Activated CD4-positive, alpha-beta memory T cell treated with anti-CD3 and anti-CD28 coated beads, Interleukin-2, amount 10 ng/mL, durations not matched to agents 7 days and 5 days (primary cell): Measurements from ENCODE around the gene KIF18B. TPM values are rescaled to one million over a fixed set of nuclear protein-coding genes. Genes with fewer than 3 reads are reported as not detected.
"Not testable (repeated sequence)": the region's sequence is repeated elsewhere in the genome, so short reads cannot be mapped to it uniquely, and the experiment has no call there.

Experiments
- CTCF ChIA-PET: fragments of 350-600 bp; sonication (Branson Sonifier 250); formaldehyde crosslinking; loops from one replicate; lab custom pipeline; 2021; ENCODE audit warnings: antibody characterized with exemption, inconsistent platforms; lab: Charles Lee
- POLR2A ChIA-PET: fragments of 350-600 bp; sonication (Branson Sonifier 250); formaldehyde crosslinking; loops from one replicate; lab custom pipeline; 2021; ENCODE audit warnings: antibody characterized with exemption; lab: Charles Lee
- DNase-seq: peaks from one replicate; pipeline ENCODE4 v3.0.0-alpha.2; 2020
- H3K27ac Mint-ChIP-seq: one replicate; pipeline ENCODE4 v1.8.0; 2021; ENCODE audit warnings: mild to moderate bottlenecking, mixed read lengths
- H3K27me3 Mint-ChIP-seq: one replicate; pipeline ENCODE4 v1.8.0; 2021; ENCODE audit warnings: mixed read lengths
- H3K36me3 Mint-ChIP-seq: one replicate; pipeline ENCODE4 v1.8.0; 2021; ENCODE audit warnings: low read depth, mixed read lengths
- H3K4me1 Mint-ChIP-seq: one replicate; pipeline ENCODE4 v1.8.0; 2021; ENCODE audit warnings: mixed read lengths
- H3K4me3 Mint-ChIP-seq: one replicate; pipeline ENCODE4 v1.8.0; 2021; ENCODE audit warnings: mild to moderate bottlenecking, mixed read lengths
- H3K9me3 Mint-ChIP-seq: one replicate; pipeline ENCODE4 v1.8.0; 2021; ENCODE audit warnings: mixed read lengths
- total RNA-seq, 2 experiments: library from RNA; stranded (reverse); gene quantifications; one replicate each; pipeline ENCODE4 v1.2.3, GENCODE V29; 2021

Gene KIF18B
- total RNA-seq, 2 experiments from 2014 or later = 66.9 to 67.9 TPM

DNA sequence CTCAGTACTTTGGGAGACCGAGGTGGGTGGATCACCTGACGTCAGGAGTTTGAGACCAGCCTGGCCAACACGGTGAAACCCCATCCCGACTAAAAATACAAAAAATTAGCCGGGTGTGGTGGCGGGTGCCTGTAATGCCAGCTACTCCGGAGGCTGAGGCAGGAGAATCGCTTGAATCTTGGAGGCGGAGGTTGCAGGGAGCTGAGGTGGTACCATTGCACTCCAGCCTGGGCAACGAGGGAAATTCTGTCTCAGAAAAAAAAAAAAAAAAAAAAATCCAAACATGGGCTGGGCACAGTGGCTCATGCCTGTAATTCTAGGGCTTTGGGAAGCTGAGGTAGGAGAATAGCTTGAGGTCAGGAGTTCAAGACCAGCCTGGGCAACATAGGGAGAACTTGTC, 1.9 kb downstream of the KIF18B start:
- H3K27me3 Mint-ChIP-seq, H3K27ac Mint-ChIP-seq, CTCF ChIA-PET, H3K9me3 Mint-ChIP-seq, DNase-seq: not testable (repeated sequence)
- H3K4me1 Mint-ChIP-seq = peaks cover 61% of the 10 kb centered on the region
- H3K36me3 Mint-ChIP-seq = peaks cover 51% of the 10 kb centered on the region
- POLR2A ChIA-PET = interaction anchor here (1.3 to 2.4 kb wide), 5 partner anchors 19 to 116 kb away, joined by 3 to 8 read pairs (median 7); partner anchors contain the start of genes EFTUD2 and NMT1
- peak overlapping the region; percentile 96 for H3K4me3 Mint-ChIP-seq

GRCh38 chr17:44942456-44942855, 5.1 kb downstream of the KIF18B start:
- Mint-ChIP-seq H3K4me1 (peaks cover 61% of the 10 kb centered on the region), H3K27ac (no peak overlapping the region), H3K9me3 (no peaks in the 10 kb centered on the region), H3K27me3 (no peaks in the 10 kb centered on the region), H3K4me3 (no peak overlapping the region), H3K36me3 (peaks cover 74% of the 10 kb centered on the region)
- no peak for DNase-seq
- CTCF ChIA-PET = no interaction called here
- POLR2A ChIA-PET = interaction anchor here (2.0 kb wide), 1 partner anchor 21 kb away, joined by 6 read pairs; no protein-coding TSS in a partner anchor

DNA sequence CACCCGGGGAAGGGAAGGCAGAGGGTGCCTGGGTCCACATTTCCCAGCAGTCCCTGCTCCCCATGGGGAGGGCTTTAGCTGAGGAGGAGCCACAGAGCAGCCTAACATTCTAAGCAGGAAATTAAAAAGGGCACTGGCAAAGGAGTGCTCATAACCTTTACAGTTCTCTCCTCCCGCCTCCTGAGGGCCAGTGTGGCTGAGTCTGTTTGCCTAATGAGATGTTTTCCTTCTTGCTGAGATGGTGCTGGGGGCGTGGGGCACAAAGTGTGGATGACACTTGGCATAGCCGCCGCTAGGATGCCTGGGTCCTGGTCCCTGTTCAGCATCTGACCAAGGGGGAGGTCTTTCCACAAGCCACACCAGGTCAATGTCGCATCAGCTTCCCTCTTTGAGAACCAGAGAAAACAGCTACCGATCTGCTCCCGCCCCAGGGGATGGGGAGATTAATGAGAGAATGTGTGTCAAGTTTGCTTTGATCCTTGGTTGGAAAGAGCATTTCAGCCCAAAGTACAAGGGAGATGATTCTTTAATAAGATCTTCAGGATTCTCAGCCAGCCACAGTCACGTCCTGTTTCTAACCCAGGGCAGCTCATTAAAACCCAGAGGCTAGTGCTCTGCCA, 5.8 kb downstream of the KIF18B start:
- Mint-ChIP-seq H3K9me3 (no peaks in the 10 kb centered on the region), H3K4me1 (peaks cover 63% of the 10 kb centered on the region), H3K27ac (peak overlapping the region; percentile 63), H3K27me3 (no peaks in the 10 kb centered on the region), H3K36me3 (peaks cover 76% of the 10 kb centered on the region), H3K4me3 (no peak overlapping the region)
- DNase-seq = no peak
- CTCF ChIA-PET = no interaction called here
- POLR2A ChIA-PET = interaction anchor here (2.0 kb wide), 1 partner anchor 20 kb away, joined by 6 read pairs; no protein-coding TSS in a partner anchor

GRCh38 chr17:44940768-44941167, 6.8 kb downstream of the KIF18B start:
- peaks cover 54% of the 10 kb centered on the region for H3K4me1 Mint-ChIP-seq
- no peak overlapping the region for H3K4me3 Mint-ChIP-seq
- H3K27me3 Mint-ChIP-seq = no peaks in the 10 kb centered on the region
- peaks cover 73% of the 10 kb centered on the region for H3K36me3 Mint-ChIP-seq
- no peak overlapping the region for H3K27ac Mint-ChIP-seq
- CTCF ChIA-PET = interaction anchor here (1.5 kb wide), 1 partner anchor 82 kb away, joined by 6 read pairs; no protein-coding TSS in a partner anchor
- no peaks in the 10 kb centered on the region for H3K9me3 Mint-ChIP-seq
- POLR2A ChIA-PET = interaction anchor here (1.0 kb wide), 1 partner anchor 17 kb away, joined by 3 read pairs; no protein-coding TSS in a partner anchor
- no peak for DNase-seq

GRCh38 chr17:44940317-44940716, 7.3 kb downstream of the KIF18B start:
- H3K36me3 Mint-ChIP-seq = peaks cover 76% of the 10 kb centered on the region
- no peaks in the 10 kb centered on the region for H3K27me3 Mint-ChIP-seq
- H3K27ac Mint-ChIP-seq = no peak overlapping the region
- H3K9me3 Mint-ChIP-seq = no peaks in the 10 kb centered on the region
- CTCF ChIA-PET = interaction anchor here (1.5 kb wide), 1 partner anchor 82 kb away, joined by 6 read pairs; no protein-coding TSS in a partner anchor
- no peak for DNase-seq
- H3K4me1 Mint-ChIP-seq = peaks cover 51% of the 10 kb centered on the region
- H3K4me3 Mint-ChIP-seq = no peak overlapping the region
- POLR2A ChIA-PET = interaction anchor here (1.0 kb wide), 1 partner anchor 17 kb away, joined by 3 read pairs; no protein-coding TSS in a partner anchor

DNA sequence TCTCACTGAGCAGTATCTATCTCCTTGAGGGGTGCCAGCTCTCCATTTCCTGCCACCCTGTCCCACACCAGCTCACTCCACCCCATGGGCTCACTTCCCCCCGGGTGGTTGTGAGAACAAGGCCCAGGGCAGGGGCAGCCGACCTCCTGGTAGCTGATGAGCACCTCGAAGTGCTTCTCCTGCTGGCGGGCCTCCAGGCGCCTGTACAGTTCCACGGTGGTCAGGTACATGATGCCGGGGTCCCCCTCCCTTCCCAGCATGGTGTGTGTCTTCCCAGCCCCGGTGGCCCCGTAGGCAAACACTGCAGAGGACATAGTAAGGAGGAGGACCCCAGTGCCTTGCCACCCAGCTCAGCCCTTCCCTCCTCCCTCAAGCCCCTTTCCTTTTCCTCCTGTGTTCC, 12.5 kb downstream of the KIF18B start:
- CTCF ChIA-PET = no interaction called here
- POLR2A ChIA-PET = interaction anchor here (1.4 kb wide), 1 partner anchor 12 kb away, joined by 6 read pairs; the partner anchor contains the start of gene KIF18B
- H3K9me3 Mint-ChIP-seq = no peaks in the 10 kb centered on the region
- H3K27ac Mint-ChIP-seq = no peak overlapping the region
- peaks cover 72% of the 10 kb centered on the region for H3K36me3 Mint-ChIP-seq
- no peak for DNase-seq
- H3K4me3 Mint-ChIP-seq = no peak overlapping the region
- H3K4me1 Mint-ChIP-seq = peaks cover 7% of the 10 kb centered on the region
- H3K27me3 Mint-ChIP-seq = no peaks in the 10 kb centered on the region

- no peak for DNase-seq
- no peak overlapping the region for H3K27ac Mint-ChIP-seq
- H3K36me3 Mint-ChIP-seq = peaks cover 73% of the 10 kb centered on the region
- H3K4me1 Mint-ChIP-seq = peaks cover 4% of the 10 kb centered on the region
- H3K27me3 Mint-ChIP-seq = no peaks in the 10 kb centered on the region
- no peak overlapping the region for H3K4me3 Mint-ChIP-seq
- ChIA-PET POLR2A (interaction anchor here (1.4 kb wide), 1 partner anchor 12 kb away, joined by 6 read pairs; the partner anchor contains the start of gene KIF18B), CTCF (no interaction called here)
- H3K9me3 Mint-ChIP-seq = no peaks in the 10 kb centered on the region
Measured at GRCh38 chr17:44934745-44935105, 12.8 kb downstream of the KIF18B start.

- ChIA-PET POLR2A (no interaction called here), CTCF (no interaction called here)
- Mint-ChIP-seq H3K27me3 (no peaks in the 10 kb centered on the region), H3K4me3 (no peak overlapping the region), H3K27ac (no peak overlapping the region), H3K4me1 (peaks cover 2% of the 10 kb centered on the region), H3K9me3 (no peaks in the 10 kb centered on the region), H3K36me3 (peaks cover 76% of the 10 kb centered on the region)
- DNase-seq = no peak
Measured at GRCh38 chr17:44933824-44934744, 13.5 kb downstream of the KIF18B start.

GRCh38 chr17:44932787-44933097, 14.8 kb downstream of the KIF18B start:
- Mint-ChIP-seq H3K9me3 (no peaks in the 10 kb centered on the region), H3K27me3 (no peaks in the 10 kb centered on the region), H3K4me1 (peaks cover 2% of the 10 kb centered on the region), H3K4me3 (no peak overlapping the region), H3K36me3 (peaks cover 78% of the 10 kb centered on the region), H3K27ac (no peak overlapping the region)
- no peak for DNase-seq
- CTCF ChIA-PET = interaction anchor here (2.5 kb wide), 1 partner anchor 12 kb away, joined by 7 read pairs; no protein-coding TSS in a partner anchor
- POLR2A ChIA-PET = interaction anchor here (0.7 kb wide), 1 partner anchor 25 kb away, joined by 3 read pairs; no protein-coding TSS in a partner anchor

DNA sequence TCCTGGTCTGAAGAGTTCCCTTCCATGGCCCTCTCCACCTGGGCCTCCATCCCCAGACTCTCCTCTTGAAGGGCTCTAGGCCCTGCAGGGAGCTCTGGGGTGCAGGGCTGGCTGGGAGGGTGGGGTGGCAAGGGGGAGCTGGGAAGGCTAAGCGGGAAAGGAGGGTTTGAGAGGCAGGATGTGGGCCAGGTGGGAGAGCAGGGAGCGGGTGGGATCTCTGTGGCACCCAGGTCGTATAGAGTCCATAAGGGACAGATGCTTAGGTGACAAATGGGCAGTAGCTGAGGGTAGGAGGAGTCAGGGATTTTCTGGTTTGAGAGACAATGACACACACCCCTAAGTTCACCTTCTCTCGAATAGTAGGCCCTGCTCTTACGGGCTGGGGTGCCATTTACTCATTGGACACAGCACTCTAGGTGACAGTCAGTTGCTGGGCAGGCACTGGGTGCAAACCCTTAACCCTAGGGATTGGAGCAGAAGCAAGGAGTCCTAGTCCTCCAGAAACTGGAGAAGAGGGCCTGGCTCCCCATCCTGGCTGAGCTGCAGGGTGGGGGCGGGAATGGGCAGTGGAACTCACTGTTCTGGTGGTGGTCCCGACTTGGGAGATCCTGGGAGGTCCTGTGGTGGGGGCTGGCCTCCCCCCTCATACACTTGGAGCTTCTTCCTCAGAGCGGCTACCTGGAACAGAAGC, 15.3 kb downstream of the KIF18B start:
- no peaks in the 10 kb centered on the region for H3K9me3 Mint-ChIP-seq
- DNase-seq = no peak
- ChIA-PET CTCF (interaction anchor here (2.5 kb wide), 1 partner anchor 11 kb away, joined by 7 read pairs; no protein-coding TSS in a partner anchor), POLR2A (interaction anchor here (0.7 kb wide), 1 partner anchor 25 kb away, joined by 3 read pairs; no protein-coding TSS in a partner anchor)
- no peak overlapping the region for H3K27ac Mint-ChIP-seq
- H3K4me3 Mint-ChIP-seq = no peak overlapping the region
- peaks cover 2% of the 10 kb centered on the region for H3K4me1 Mint-ChIP-seq
- no peaks in the 10 kb centered on the region for H3K27me3 Mint-ChIP-seq
- H3K36me3 Mint-ChIP-seq = peaks cover 79% of the 10 kb centered on the region

- ChIA-PET CTCF (interaction anchor here (2.5 kb wide), 1 partner anchor 10 kb away, joined by 7 read pairs; no protein-coding TSS in a partner anchor), POLR2A (no interaction called here)
- DNase-seq = no peak
- Mint-ChIP-seq H3K27ac (no peak overlapping the region), H3K9me3 (no peaks in the 10 kb centered on the region), H3K4me1 (no peaks in the 10 kb centered on the region), H3K4me3 (no peak overlapping the region), H3K27me3 (no peaks in the 10 kb centered on the region), H3K36me3 (peaks cover 79% of the 10 kb centered on the region)
Measured at GRCh38 chr17:44931376-44931775, 16.2 kb downstream of the KIF18B start.

- no peak overlapping the region for H3K27ac Mint-ChIP-seq
- CTCF ChIA-PET = interaction anchor here (1.3 to 2.4 kb wide), 2 partner anchors 10 to 120 kb away, joined by 3 to 7 read pairs; no protein-coding TSS in a partner anchor
- no peaks in the 10 kb centered on the region for H3K9me3 Mint-ChIP-seq
- POLR2A ChIA-PET = no interaction called here
- peaks cover 81% of the 10 kb centered on the region for H3K36me3 Mint-ChIP-seq
- no peaks in the 10 kb centered on the region for H3K27me3 Mint-ChIP-seq
- DNase-seq = no peak
- no peaks in the 10 kb centered on the region for H3K4me1 Mint-ChIP-seq
- no peak overlapping the region for H3K4me3 Mint-ChIP-seq
Measured at GRCh38 chr17:44930667-44931066, 16.9 kb downstream of the KIF18B start.
